Measurements from ENCODE around the gene BLOC1S1.

BLOC1S1 gene

GRCh38 chr12:55726971-55727370, 11.1 kb downstream of the BLOC1S1 start:
- no peak overlapping the region for H4K8ac ChIP-seq (ENCODE audit: low read length)
- H2BK5ac ChIP-seq (ENCODE audit: low read depth, low read length, poor library complexity, severe bottlenecking), result no peak overlapping the region
- no peak overlapping the region for H2AK5ac ChIP-seq (ENCODE audit: low read length, severe bottlenecking)
- no peaks in the 10 kb centered on the region for H3K27me3 ChIP-seq (ENCODE audit: control insufficient read depth in 1 of 2, insufficient read depth in 1 of 2, low read length in 2 of 2)
- peak overlapping the region in 1 of 2 experiments; percentile 2 for H3K23ac ChIP-seq (ENCODE audit: low read length in 2 of 2)
- no peaks in the 10 kb centered on the region for H3K9me3 ChIP-seq (ENCODE audit: control insufficient read depth, low read length)
- peak overlapping the region; percentile 9 to 94 for H3K4me3 ChIP-seq (ENCODE audit: insufficient read depth in 1 of 2, low read depth in 1 of 2, low read length in 2 of 2)
- no peak overlapping the region for H2AFZ ChIP-seq (ENCODE audit: low read depth, low read length)
- peak overlapping the region; percentile 95 for H3K9ac ChIP-seq (ENCODE audit: low read length)
- peak overlapping the region in 1 of 2 experiments; percentile 68 for H3K14ac ChIP-seq (ENCODE audit: low read length in 2 of 2)
- H3K27ac ChIP-seq (ENCODE audit: low read length, poor library complexity, severe bottlenecking), result no peak overlapping the region
- no peak overlapping the region for H2BK15ac ChIP-seq (ENCODE audit: low read depth, poor library complexity, severe bottlenecking)
- peak overlapping the region in 1 of 2 experiments; percentile 64 for H3K18ac ChIP-seq (ENCODE audit: low read depth in 1 of 2, low read length in 2 of 2)
- H3K4me1 ChIP-seq (ENCODE audit: control insufficient read depth, insufficient read depth, low read depth, low read length), result peaks cover 35% of the 10 kb centered on the region
- H2BK120ac ChIP-seq (ENCODE audit: low read depth, low read length), result no peak overlapping the region
- H4K91ac ChIP-seq (ENCODE audit: low read length), result no peak overlapping the region
- 79% methylated on average over 8 of the region's 10 CpGs for WGBS
- DNase-seq, result no peak
- peaks cover 42 to 49% of the 10 kb centered on the region in 2 experiments for H3K36me3 ChIP-seq (ENCODE audit: control insufficient read depth in 1 of 2, insufficient read depth in 2 of 2, low read depth in 1 of 2, low read length in 2 of 2)
- no peak overlapping the region for H2BK12ac ChIP-seq (ENCODE audit: low read length in 2 of 2)
- H3K79me1 ChIP-seq (replicated peaks; ENCODE audit: low read length, poor library complexity, severe bottlenecking), result peaks cover 11% of the 10 kb centered on the region
- peak overlapping the region; percentile 71 for H3K4me2 ChIP-seq (ENCODE audit: low read length, poor library complexity, severe bottlenecking)
- no peak overlapping the region for H3K4ac ChIP-seq (ENCODE audit: low read depth in 1 of 2, low read length in 2 of 2)

DNA sequence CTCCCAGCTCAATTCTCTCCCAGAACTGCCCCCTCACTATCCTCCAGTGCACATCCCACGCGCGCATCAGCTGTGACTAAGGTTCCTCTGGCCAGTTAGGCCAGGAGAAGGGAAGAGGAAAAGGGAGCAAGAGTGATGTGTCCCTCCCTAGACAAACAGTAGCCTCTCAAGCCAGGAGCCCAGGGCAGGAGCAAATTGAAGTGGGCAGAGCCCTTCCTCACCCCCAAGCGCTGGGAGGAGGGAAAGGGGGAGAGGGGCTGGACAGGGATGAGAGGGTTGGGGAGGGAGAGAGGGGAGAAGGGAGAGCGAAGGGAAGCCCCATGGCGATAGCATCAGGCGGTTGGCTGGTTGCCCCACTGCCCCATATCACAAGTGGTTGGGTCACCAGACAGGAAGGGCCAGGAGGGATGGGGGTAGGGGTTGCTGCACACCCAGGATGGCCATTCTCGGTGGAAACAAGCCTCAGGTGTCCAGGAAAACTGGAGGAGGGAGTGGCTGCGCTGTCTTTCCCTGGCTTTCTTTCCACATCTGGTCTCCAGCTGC, 11.9 kb downstream of the BLOC1S1 start:
- no peaks in the 10 kb centered on the region for H3K27me3 ChIP-seq (ENCODE audit: control insufficient read depth in 1 of 2, insufficient read depth in 1 of 2, low read length in 2 of 2)
- H3K4me2 ChIP-seq (ENCODE audit: low read length, poor library complexity, severe bottlenecking), result peak overlapping the region; percentile 71
- peak overlapping the region; percentile 62 for H2BK15ac ChIP-seq (ENCODE audit: low read depth, poor library complexity, severe bottlenecking)
- H3K36me3 ChIP-seq (ENCODE audit: control insufficient read depth in 1 of 2, insufficient read depth in 2 of 2, low read depth in 1 of 2, low read length in 2 of 2), result peaks cover 46 to 54% of the 10 kb centered on the region in 2 experiments
- H4K8ac ChIP-seq (ENCODE audit: low read length), result no peak overlapping the region
- H2AK5ac ChIP-seq (ENCODE audit: low read length, severe bottlenecking), result no peak overlapping the region
- peak overlapping the region; percentile 96 for H2BK120ac ChIP-seq (ENCODE audit: low read depth, low read length)
- peak overlapping the region in 1 of 2 experiments; percentile 86 for H3K14ac ChIP-seq (ENCODE audit: low read length in 2 of 2)
- no peaks in the 10 kb centered on the region for H3K9me3 ChIP-seq (ENCODE audit: control insufficient read depth, low read length)
- H4K91ac ChIP-seq (ENCODE audit: low read length), result peak overlapping the region; percentile 99
- peak overlapping the region in 1 of 2 experiments; percentile 96 for H2BK12ac ChIP-seq (ENCODE audit: low read length in 2 of 2)
- peak overlapping the region; percentile 48 for H2BK5ac ChIP-seq (ENCODE audit: low read depth, low read length, poor library complexity, severe bottlenecking)
- peak overlapping the region in 1 of 2 experiments; percentile 84 for H3K23ac ChIP-seq (ENCODE audit: low read length in 2 of 2)
- peaks cover 39% of the 10 kb centered on the region for H3K4me1 ChIP-seq (ENCODE audit: control insufficient read depth, insufficient read depth, low read depth, low read length)
- H3K79me1 ChIP-seq (replicated peaks; ENCODE audit: low read length, poor library complexity, severe bottlenecking), result peaks cover 15% of the 10 kb centered on the region
- DNase-seq, result peak; percentile 55
- H3K18ac ChIP-seq (ENCODE audit: low read depth in 1 of 2, low read length in 2 of 2), result peak overlapping the region; percentile 93 to 97
- H3K4ac ChIP-seq (ENCODE audit: low read depth in 1 of 2, low read length in 2 of 2), result peak overlapping the region; percentile 88 to 96
- 1% methylated on average over 6 of the region's 9 CpGs for WGBS
- H3K9ac ChIP-seq (ENCODE audit: low read length), result peak overlapping the region; percentile 95
- H2AFZ ChIP-seq (ENCODE audit: low read depth, low read length), result no peak overlapping the region
- H3K4me3 ChIP-seq (ENCODE audit: insufficient read depth in 1 of 2, low read depth in 1 of 2, low read length in 2 of 2), result peak overlapping the region; percentile 94 to 95
- peak overlapping the region; percentile 91 for H3K27ac ChIP-seq (ENCODE audit: low read length, poor library complexity, severe bottlenecking)

DNA sequence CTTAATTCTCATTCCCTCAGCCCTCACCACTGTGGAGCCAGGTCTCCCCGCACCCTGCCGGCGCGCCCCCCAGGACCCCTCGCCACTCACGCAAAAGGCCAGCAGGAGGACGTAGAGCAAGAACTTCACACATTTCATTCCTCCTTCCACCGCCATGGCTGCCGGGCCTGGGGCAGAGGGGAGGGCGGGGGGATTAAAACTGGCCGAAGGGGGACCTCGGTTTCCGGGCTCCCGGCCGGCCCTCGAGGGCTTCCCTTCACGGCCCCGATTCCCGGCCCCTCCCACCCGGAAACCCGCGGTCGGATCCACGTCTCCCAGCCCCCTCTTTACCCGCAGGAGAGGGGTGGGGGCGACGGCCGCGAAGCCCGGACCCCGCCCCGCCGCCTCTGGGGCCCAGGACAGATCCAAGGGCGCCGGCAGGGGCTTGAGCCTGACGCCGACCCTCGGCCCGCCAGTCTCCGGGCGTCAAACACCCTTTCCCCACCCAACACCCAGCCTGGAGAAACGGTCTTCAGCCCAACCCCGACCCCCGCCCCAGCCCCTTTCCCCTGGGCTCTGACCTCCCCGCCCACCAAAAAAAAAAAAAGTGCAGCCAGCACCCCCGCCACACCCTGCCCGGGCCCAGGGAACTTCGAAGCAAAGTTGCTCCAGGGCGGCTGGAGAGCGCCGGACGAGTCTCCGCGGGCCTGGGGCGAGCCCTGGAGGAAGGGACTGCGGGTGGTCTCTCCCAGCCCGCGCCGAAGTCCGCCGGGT, 12.5 kb downstream of the BLOC1S1 start:
- DNase-seq, result peak; percentile 64
- H3K9ac ChIP-seq (ENCODE audit: low read length), result peak overlapping the region; percentile 95
- peak overlapping the region; percentile 93 to 97 for H3K18ac ChIP-seq (ENCODE audit: low read depth in 1 of 2, low read length in 2 of 2)
- H2BK120ac ChIP-seq (ENCODE audit: low read depth, low read length), result peak overlapping the region; percentile 96
- H3K4me2 ChIP-seq (ENCODE audit: low read length, poor library complexity, severe bottlenecking), result peak overlapping the region; percentile 71
- peak overlapping the region in 1 of 2 experiments; percentile 96 for H2BK12ac ChIP-seq (ENCODE audit: low read length in 2 of 2)
- peak overlapping the region in 1 of 2 experiments; percentile 86 for H3K14ac ChIP-seq (ENCODE audit: low read length in 2 of 2)
- no peak overlapping the region for H2AFZ ChIP-seq (ENCODE audit: low read depth, low read length)
- H3K27me3 ChIP-seq (ENCODE audit: control insufficient read depth in 1 of 2, insufficient read depth in 1 of 2, low read length in 2 of 2), result no peaks in the 10 kb centered on the region
- peak overlapping the region; percentile 62 for H4K8ac ChIP-seq (ENCODE audit: low read length)
- H3K4me1 ChIP-seq (ENCODE audit: control insufficient read depth, insufficient read depth, low read depth, low read length), result peaks cover 39% of the 10 kb centered on the region
- peak overlapping the region; percentile 94 for H2BK5ac ChIP-seq (ENCODE audit: low read depth, low read length, poor library complexity, severe bottlenecking)
- H3K4me3 ChIP-seq (ENCODE audit: insufficient read depth in 1 of 2, low read depth in 1 of 2, low read length in 2 of 2), result peak overlapping the region; percentile 94 to 95
- H3K79me1 ChIP-seq (replicated peaks; ENCODE audit: low read length, poor library complexity, severe bottlenecking), result peaks cover 18% of the 10 kb centered on the region
- peak overlapping the region; percentile 99 for H4K91ac ChIP-seq (ENCODE audit: low read length)
- peak overlapping the region; percentile 62 for H2BK15ac ChIP-seq (ENCODE audit: low read depth, poor library complexity, severe bottlenecking)
- under 1% methylated on average over 45 of the region's 61 CpGs for WGBS
- no peaks in the 10 kb centered on the region for H3K9me3 ChIP-seq (ENCODE audit: control insufficient read depth, low read length)
- peak overlapping the region; percentile 88 to 96 for H3K4ac ChIP-seq (ENCODE audit: low read depth in 1 of 2, low read length in 2 of 2)
- peak overlapping the region in 1 of 2 experiments; percentile 63 for H3K23ac ChIP-seq (ENCODE audit: low read length in 2 of 2)
- H2AK5ac ChIP-seq (ENCODE audit: low read length, severe bottlenecking), result no peak overlapping the region
- H3K36me3 ChIP-seq (ENCODE audit: control insufficient read depth in 1 of 2, insufficient read depth in 2 of 2, low read depth in 1 of 2, low read length in 2 of 2), result peaks cover 40 to 48% of the 10 kb centered on the region in 2 experiments
- peak overlapping the region; percentile 91 for H3K27ac ChIP-seq (ENCODE audit: low read length, poor library complexity, severe bottlenecking)

All from mesenchymal stem cell (in vitro differentiated cells and primary cell).